GM12878 (cell line): ENCODE data around the gene TTI1. TPM values are rescaled to one million over a fixed set of nuclear protein-coding genes. Genes with fewer than 3 reads are reported as not detected.

Experiments
- ATAC-seq: fragments of 200-7000 bp; cut with Tn5 transposase; 3 replicates; pipeline ENCODE4 v1.9.1; 2020; ENCODE audit warnings: mild to moderate bottlenecking, moderate library complexity
- BruUV-seq: library from RNA; stranded (reverse); fragments of 400-500 nt; replicated peaks from 2 replicates; lab custom pipeline; 2021; lab: Mats Ljungman, UMichigan
- CTCF ChIA-PET: fragments of 300-600 bp; sonication (Branson Sonifier 250); formaldehyde crosslinking; extraction: SDS; loops from one replicate; lab custom pipeline; 2021; ENCODE audit warnings: inconsistent platforms; lab: Yijun Ruan, JAX
- POLR2A ChIA-PET: fragments of 350-600 bp; formaldehyde crosslinking; extraction: SDS; loops from one replicate; lab custom pipeline; 2021; ENCODE audit warnings: inconsistent platforms; lab: Charles Lee
- RAD21 ChIA-PET: fragments of 300-600 bp; sonication (Branson Sonifier 250); formaldehyde crosslinking; loops from one replicate; lab custom pipeline; 2023; ENCODE audit warnings: antibody characterized with exemption; ENCODE audit not compliant: unreplicated experiment; lab: Charles Lee
- SMC1A ChIA-PET: fragments of 300-600 bp; sonication (Branson Sonifier 250); formaldehyde crosslinking; loops from one replicate; lab custom pipeline; 2023; ENCODE audit not compliant: unreplicated experiment, uncharacterized antibody; lab: Charles Lee
- DNase-seq: peaks from one replicate; pipeline ENCODE4 v3.0.0-alpha.2; 2011; ENCODE audit warnings: low read depth, low spot score
- FAIRE-seq: peaks from 3 replicates; lab custom pipeline; 2011; peaks lifted over from hg19 to GRCh38; lab: Jason Lieb, UNC
- H2AFZ ChIP-seq: 2 replicates; pipeline ENCODE4 v1.6.0; 2011; ENCODE audit warnings: low read depth, low read length, control low read depth; ENCODE audit not compliant: control insufficient read depth
- H3K27ac ChIP-seq: 2 replicates; pipeline ENCODE4 v1.5.1; 2011; ENCODE audit warnings: control low read depth; ENCODE audit not compliant: control insufficient read depth, insufficient read depth
- H3K27me3 ChIP-seq, 2 experiments: replicated peaks in 1 of 2; 2 replicates each; pipeline versions ENCODE4 v1.6.0 to v1.6.1; 2011; ENCODE audit warnings: low read length in 1 of 2; ENCODE audit not compliant: control insufficient read depth in 2 of 2, insufficient read depth in 2 of 2
- H3K36me3 ChIP-seq, 2 experiments: 2 replicates each; pipeline ENCODE4 v1.5.1; 2011; ENCODE audit warnings: low read length in 1 of 2; ENCODE audit not compliant: control insufficient read depth in 2 of 2, insufficient read depth in 2 of 2
- H3K4me1 ChIP-seq: 2 replicates; pipeline ENCODE4 v1.6.1; 2011; ENCODE audit warnings: mild to moderate bottlenecking, low read length, moderate library complexity, mixed read lengths; ENCODE audit not compliant: control insufficient read depth, insufficient read depth
- H3K4me2 ChIP-seq: 2 replicates; pipeline ENCODE4 v1.6.0; 2011; ENCODE audit warnings: control low read depth; ENCODE audit not compliant: control insufficient read depth, insufficient read depth
- H3K4me3 ChIP-seq: fragments of 200-600 bp; sonication (generic); 2 replicates; pipeline ENCODE4 v1.5.1; 2016
- H3K79me2 ChIP-seq: 2 replicates; pipeline ENCODE4 v1.6.0; 2011; ENCODE audit warnings: low read length; ENCODE audit not compliant: control insufficient read depth, insufficient read depth
- H3K9ac ChIP-seq: 2 replicates; pipeline ENCODE4 v1.8.0; 2011; ENCODE audit warnings: low read length, control low read depth, mixed read lengths; ENCODE audit not compliant: control insufficient read depth, insufficient read depth
- H3K9me3 ChIP-seq: replicated peaks from 3 replicates; pipeline ENCODE4 v1.5.1; 2011; ENCODE audit warnings: mild to moderate bottlenecking, low read length; ENCODE audit not compliant: control insufficient read depth, insufficient read depth
- H4K20me1 ChIP-seq: 2 replicates; pipeline ENCODE4 v1.6.0; 2011; ENCODE audit not compliant: control insufficient read depth, insufficient read depth
- ATF7 ChIP-seq: fragments of 450-650 bp; IDR thresholded peaks from 2 replicates; pipeline ENCODE4 v1.6.1; 2016; ENCODE audit warnings: low read depth, mild to moderate bottlenecking
- CBFB ChIP-seq: IDR thresholded peaks from 2 replicates; pipeline ENCODE4 v1.6.1; 2016; ENCODE audit warnings: antibody characterized with exemption, low read depth
- CEBPB ChIP-seq, 2 experiments: fragments of 150-350 bp in 1 of 2; IDR thresholded peaks; 2 replicates each; pipeline ENCODE4 v1.6.1; 2012 to 2014; ENCODE audit warnings: low read depth in 2 of 2, low read length in 2 of 2, borderline replicate concordance in 1 of 2, inconsistent platforms in 1 of 2
- ETV6 ChIP-seq, 2 experiments: fragments of 450-650 bp in 1 of 2; IDR thresholded peaks in 1 of 2; conservative IDR thresholded peaks in 1 of 2; 2 replicates each; pipeline ENCODE4 v1.6.1; 2014; ENCODE audit warnings: antibody characterized with exemption in 1 of 2, borderline replicate concordance in 1 of 2, low read depth in 1 of 2, mild to moderate bottlenecking in 1 of 2, moderate library complexity in 1 of 2
- HDAC2 ChIP-seq: fragments of 200-600 bp; sonication (generic); IDR thresholded peaks from 2 replicates; pipeline ENCODE4 v1.6.1; 2017
- KLF5 ChIP-seq: fragments of 450-650 bp; IDR thresholded peaks from 2 replicates; pipeline ENCODE4 v1.6.1; 2014; ENCODE audit warnings: mild to moderate bottlenecking; ENCODE audit not compliant: partially characterized antibody
- RBBP5 ChIP-seq: fragments of 200-600 bp; sonication (generic); conservative IDR thresholded peaks from 2 replicates; pipeline ENCODE4 v1.6.1; 2016
- SMC3 ChIP-seq: IDR thresholded peaks from 2 replicates; pipeline ENCODE4 v1.6.1; 2011; ENCODE audit warnings: low read length, improper control_type of control experiment, borderline replicate concordance
- SREBF2 ChIP-seq: IDR thresholded peaks from 2 replicates; pipeline ENCODE4 v1.6.1; 2012; ENCODE audit warnings: mild to moderate bottlenecking, low read length
- SUZ12 ChIP-seq: fragments of 200-600 bp; sonication (generic); IDR thresholded peaks from one replicate; pipeline ENCODE4 v1.6.1; 2018; ENCODE audit warnings: antibody characterized with exemption, mild to moderate bottlenecking; ENCODE audit not compliant: unreplicated experiment
- TBL1XR1 ChIP-seq: IDR thresholded peaks from 2 replicates; pipeline ENCODE4 v1.6.1; 2012; ENCODE audit warnings: low read depth, low read length, improper control_type of control experiment
- USF2 ChIP-seq: IDR thresholded peaks from 2 replicates; pipeline ENCODE4 v1.6.1; 2011; ENCODE audit warnings: low read depth, low read length, improper control_type of control experiment, borderline replicate concordance
- ZBTB4 ChIP-seq: fragments of 450-650 bp; formaldehyde crosslinking; IDR thresholded peaks from 2 replicates; pipeline ENCODE4 v1.4.0; 2022; ENCODE audit warnings: mild to moderate bottlenecking, moderate library complexity
- ZNF622 ChIP-seq: fragments of 450-650 bp; IDR thresholded peaks from 2 replicates; pipeline ENCODE4 v1.6.1; 2017; ENCODE audit warnings: mild to moderate bottlenecking, inconsistent platforms
- WGBS: methylation state at CpG from one replicate; pipeline ENCODE4 v1.1.6; 2016; ENCODE audit warnings: low lambda C conversion rate; ENCODE audit not compliant: insufficient replicate concordance, insufficient coverage; ENCODE audit errors: missing lambda C conversion rate; 5-methylcytosine and 5-hydroxymethylcytosine counted together
- in situ Hi-C: fragments of 300-500 bp; cut with MboI; formaldehyde crosslinking; loops from 9 replicates; pipeline ENCODE4 v1.14.3; 2018; ENCODE audit warnings: mixed read lengths
- intact Hi-C: fragments of 100-400 bp; cut with micrococcal nuclease; formaldehyde crosslinking; loops from one replicate; pipeline ENCODE4 v1.14.2; 2022; ENCODE audit not compliant: unreplicated experiment
- polyA plus RNA-seq, 11 experiments: library from polyadenylated mRNA; depleted of rRNA in 4 of 11; unstranded in 6 of 11; stranded (reverse) in 5 of 11; fragments of >200 nt; fragmentation: Nextera tagmentation in 4 of 11; fragmentation: Illumina TruSeq in 1 of 11; extraction: Ambion mirVana in 4 of 11; extraction: Trizol in 1 of 11; gene quantifications; 1 replicate in 1 of 11; 2 replicates in 10 of 11; pipeline versions ENCODE4 v1.2.1 to v1.2.3, GENCODE V29; 2011 to 2016; ENCODE audit warnings: inconsistent platforms in 2 of 11, missing spikeins in 2 of 11, low read depth in 1 of 11
- total RNA-seq, 4 experiments: library from RNA; depleted of rRNA in 3 of 4; stranded (reverse); fragments of >200 nt in 3 of 4; fragmentation: Illumina TruSeq in 1 of 4; extraction: Trizol in 1 of 4; gene quantifications; 2 replicates each; pipeline versions ENCODE4 v1.2.1 to v1.2.3, GENCODE V29; 2013 to 2021
- TF ChIP-seq, protein P1 (sequence below): IDR thresholded peaks from 2 replicates; pipeline ENCODE4 v1.6.1; 2011; ENCODE audit warnings: mild to moderate bottlenecking, low read depth, low read length, moderate library complexity; ENCODE audit not compliant: insufficient replicate concordance

The TTI1 gene
- total and polyA plus RNA-seq, 10 of the 15 experiments (the other 5 are each of a cell fraction or from before 2014, with no cell fraction given): 5.3 to 44.6 (median 24.9) TPM

- Histone ChIP-seq H4K20me1 (peaks cover 5% of the 10 kb centered on the region), H3K4me3 (no peak overlapping the region), H3K4me1 (no peaks in the 10 kb centered on the region), H3K9me3 (no peaks in the 10 kb centered on the region), H3K9ac (no peak overlapping the region), H3K36me3 (peaks cover 4 to 16% of the 10 kb centered on the region in 2 experiments; a peak in 3 of 4 replicates), H3K79me2 (no peaks in the 10 kb centered on the region; the same call in none of the 2 replicates), H3K27ac (no peak overlapping the region), H3K4me2 (no peak overlapping the region), H3K27me3 (no peaks in the 10 kb centered on the region), H2AFZ (no peak overlapping the region)
- no peak for ATAC-seq
- intact Hi-C loops (no loop called here), in situ Hi-C loops (no loop called here)
- BruUV-seq: no TSS peak
- SMC1A ChIA-PET: interaction anchor here (0.7 to 1.0 kb wide), 2 partner anchors 10 to 37 kb away, joined by 3 read pairs; no protein-coding TSS in a partner anchor
- TF ChIP-seq USF2: no peak
- no peak for TF ChIP-seq ATF7
- no peak for TF ChIP-seq RBBP5
- no peak for TF ChIP-seq ETV6 (conservative IDR thresholded peaks at IDR 0.05 in 1 of 2, IDR thresholded peaks at IDR 0.05 in 1 of 2; ENCODE audit: borderline replicate concordance in 1 of 2, low read depth in 1 of 2)
- no peak for TF ChIP-seq SUZ12
- TF ChIP-seq HDAC2: no peak
- no peak for TF ChIP-seq CEBPB (IDR thresholded peaks at IDR 0.05; ENCODE audit: borderline replicate concordance in 1 of 2, low read depth in 2 of 2, low read length in 2 of 2)
- TF ChIP-seq KLF5: no peak
- TF ChIP-seq CBFB: no peak
- no peak for TF ChIP-seq SMC3
- no peak for TF ChIP-seq TBL1XR1
- TF ChIP-seq ZBTB4: no peak
- TF ChIP-seq ZNF622: no peak
- no peak for TF ChIP-seq SREBF2
- TF ChIP-seq, protein P1, sequence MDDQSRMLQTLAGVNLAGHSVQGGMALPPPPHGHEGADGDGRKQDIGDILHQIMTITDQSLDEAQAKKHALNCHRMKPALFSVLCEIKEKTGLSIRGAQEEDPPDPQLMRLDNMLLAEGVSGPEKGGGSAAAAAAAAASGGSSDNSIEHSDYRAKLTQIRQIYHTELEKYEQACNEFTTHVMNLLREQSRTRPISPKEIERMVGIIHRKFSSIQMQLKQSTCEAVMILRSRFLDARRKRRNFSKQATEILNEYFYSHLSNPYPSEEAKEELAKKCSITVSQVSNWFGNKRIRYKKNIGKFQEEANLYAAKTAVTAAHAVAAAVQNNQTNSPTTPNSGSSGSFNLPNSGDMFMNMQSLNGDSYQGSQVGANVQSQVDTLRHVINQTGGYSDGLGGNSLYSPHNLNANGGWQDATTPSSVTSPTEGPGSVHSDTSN: no peak
- POLR2A ChIA-PET: no interaction called here
- FAIRE-seq: no peak
- WGBS: 86% methylated on average over 5 of the region's 5 CpGs
- RAD21 ChIA-PET: no interaction called here
- no peak for DNase-seq
- CTCF ChIA-PET: interaction anchor here (0.7 to 1.2 kb wide), 2 partner anchors 19 to 21 kb away, joined by 3 read pairs; no protein-coding TSS in a partner anchor
These were observed 24.9 kb downstream of the TTI1 start for GRCh38 chr20:38008233-38008944.
